ENCODE data around the gene NUMB. TPM values are rescaled to one million over a fixed set of nuclear protein-coding genes. Genes with fewer than 3 reads are reported as not detected.
A peak's percentile ranks its signal among the peaks of the same experiment; 100 is the strongest.

The NUMB gene
- total and polyA plus RNA-seq, 12 donors: 24.6 to 63.3 (median 48.4) TPM

DNA sequence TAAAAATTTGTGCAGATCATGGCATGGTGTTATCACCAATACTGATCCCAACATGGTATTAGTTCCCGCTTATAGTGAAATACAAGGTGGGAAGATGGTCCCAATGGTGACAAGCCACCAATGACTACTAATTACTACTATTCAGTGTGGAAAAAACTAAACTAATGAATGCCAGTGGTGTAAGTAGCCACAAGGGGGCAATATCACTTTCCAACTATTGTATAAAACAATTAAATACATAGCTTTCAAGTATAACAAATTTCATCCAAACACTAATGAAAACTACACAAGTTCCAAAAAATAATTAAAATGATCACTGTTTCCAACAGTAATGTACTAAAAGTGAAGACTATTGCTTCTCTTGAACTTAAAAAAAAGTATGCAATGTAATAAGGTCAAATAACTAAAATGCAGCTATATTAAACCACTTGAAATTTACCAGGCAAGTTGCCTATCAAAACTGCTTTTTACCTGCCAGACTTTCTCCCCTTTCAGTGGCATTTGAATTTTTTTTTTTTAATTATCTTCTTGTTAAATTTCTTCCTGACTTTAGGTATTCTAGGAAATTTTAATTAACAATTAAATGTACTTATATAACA lies 163.0 kb downstream of the NUMB start:
- Histone ChIP-seq H3K4me1 (replicated peaks in 1 of 2) (no peaks in the 10 kb centered on the region), H3K27me3 (no peaks in the 10 kb centered on the region), H3K36me3 (replicated peaks in 1 of 2) (peaks cover 0 to 17% of the 10 kb centered on the region in 2 donors), H3K27ac (no peak overlapping the region), H3K9me3 (replicated peaks in 1 of 3) (no peaks in the 10 kb centered on the region), H3K4me3 (no peak overlapping the region)
- intact Hi-C loops (cut with DNase I): loop anchor here in 1 of 2 donors (5.0 kb wide), 2 partner anchors 157 to 172 kb away; no protein-coding TSS in a partner anchor
- no peak for TF ChIP-seq POLR2A (IDR thresholded peaks at IDR 0.05)
- TF ChIP-seq, protein P1, sequence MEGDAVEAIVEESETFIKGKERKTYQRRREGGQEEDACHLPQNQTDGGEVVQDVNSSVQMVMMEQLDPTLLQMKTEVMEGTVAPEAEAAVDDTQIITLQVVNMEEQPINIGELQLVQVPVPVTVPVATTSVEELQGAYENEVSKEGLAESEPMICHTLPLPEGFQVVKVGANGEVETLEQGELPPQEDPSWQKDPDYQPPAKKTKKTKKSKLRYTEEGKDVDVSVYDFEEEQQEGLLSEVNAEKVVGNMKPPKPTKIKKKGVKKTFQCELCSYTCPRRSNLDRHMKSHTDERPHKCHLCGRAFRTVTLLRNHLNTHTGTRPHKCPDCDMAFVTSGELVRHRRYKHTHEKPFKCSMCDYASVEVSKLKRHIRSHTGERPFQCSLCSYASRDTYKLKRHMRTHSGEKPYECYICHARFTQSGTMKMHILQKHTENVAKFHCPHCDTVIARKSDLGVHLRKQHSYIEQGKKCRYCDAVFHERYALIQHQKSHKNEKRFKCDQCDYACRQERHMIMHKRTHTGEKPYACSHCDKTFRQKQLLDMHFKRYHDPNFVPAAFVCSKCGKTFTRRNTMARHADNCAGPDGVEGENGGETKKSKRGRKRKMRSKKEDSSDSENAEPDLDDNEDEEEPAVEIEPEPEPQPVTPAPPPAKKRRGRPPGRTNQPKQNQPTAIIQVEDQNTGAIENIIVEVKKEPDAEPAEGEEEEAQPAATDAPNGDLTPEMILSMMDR (IDR thresholded peaks at IDR 0.05): peak; percentile 57 to 78 (median 74)
- WGBS, 4 donors: 47 to 60% (median 55%) methylated on average over 1 of the region's 1 CpG
- peak in 1 of 7 donors; percentile 32 for DNase-seq

DNA sequence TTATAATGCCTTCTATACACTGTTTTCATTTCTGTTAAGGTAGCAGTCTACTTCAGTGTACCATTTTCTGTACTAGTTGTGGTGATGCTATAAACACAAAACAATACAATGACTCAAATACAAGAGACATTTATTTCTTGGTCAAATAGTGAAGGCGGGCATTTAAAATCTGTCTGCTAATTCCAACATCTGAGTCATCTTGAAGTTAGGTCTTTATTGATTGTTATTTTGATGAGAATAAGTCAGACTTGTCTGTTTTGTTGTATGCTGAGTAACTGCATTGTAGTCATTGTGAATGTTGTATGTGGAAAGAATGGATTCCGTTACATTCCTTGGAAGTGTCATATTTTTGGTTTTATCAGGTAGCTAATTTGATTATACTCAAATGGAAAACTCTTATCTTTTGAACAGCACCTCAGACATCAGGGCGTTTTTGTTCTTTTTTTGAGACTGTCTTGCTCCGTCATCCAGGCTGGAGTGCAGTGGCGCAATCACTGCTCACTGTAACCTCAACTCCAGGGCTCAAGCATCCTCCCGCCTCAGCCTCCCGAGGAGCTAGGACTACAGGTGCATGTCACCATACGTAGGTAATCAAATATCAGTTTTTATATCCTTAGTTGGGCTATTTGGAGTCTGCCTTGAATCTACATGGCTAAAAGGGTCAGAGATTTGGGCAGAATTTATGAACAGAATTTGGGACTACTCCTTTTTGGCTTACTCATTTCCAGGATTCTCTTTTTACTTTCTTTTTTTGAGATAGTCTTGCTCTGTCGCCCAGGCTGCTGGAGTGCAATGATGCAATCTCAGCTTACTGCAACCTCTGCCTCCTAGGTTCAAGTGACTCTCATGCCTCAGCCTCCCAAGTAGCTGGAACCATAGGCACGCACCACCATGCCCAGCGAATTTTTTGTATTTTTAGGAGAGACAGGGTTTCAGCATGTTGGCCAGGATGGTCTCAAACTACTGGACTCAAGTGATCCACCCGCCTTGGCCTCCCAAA lies 164.3 kb downstream of the NUMB start:
- Histone ChIP-seq H3K9me3 (replicated peaks in 1 of 3) (no peaks in the 10 kb centered on the region), H3K4me3 (no peak overlapping the region), H3K27ac (no peak overlapping the region), H3K36me3 (replicated peaks in 1 of 2) (peaks cover 0 to 21% of the 10 kb centered on the region in 2 donors), H3K4me1 (replicated peaks in 1 of 2) (no peaks in the 10 kb centered on the region), H3K27me3 (no peaks in the 10 kb centered on the region)
- TF ChIP-seq, protein P1 (IDR thresholded peaks at IDR 0.05): no peak
- no peak for TF ChIP-seq POLR2A (IDR thresholded peaks at IDR 0.05)
- no peak for DNase-seq
- intact Hi-C loops (cut with DNase I): no loop called here
- WGBS, 4 donors: 90 to 94% (median 92%) methylated on average over 12 of the region's 12 CpGs

DNA sequence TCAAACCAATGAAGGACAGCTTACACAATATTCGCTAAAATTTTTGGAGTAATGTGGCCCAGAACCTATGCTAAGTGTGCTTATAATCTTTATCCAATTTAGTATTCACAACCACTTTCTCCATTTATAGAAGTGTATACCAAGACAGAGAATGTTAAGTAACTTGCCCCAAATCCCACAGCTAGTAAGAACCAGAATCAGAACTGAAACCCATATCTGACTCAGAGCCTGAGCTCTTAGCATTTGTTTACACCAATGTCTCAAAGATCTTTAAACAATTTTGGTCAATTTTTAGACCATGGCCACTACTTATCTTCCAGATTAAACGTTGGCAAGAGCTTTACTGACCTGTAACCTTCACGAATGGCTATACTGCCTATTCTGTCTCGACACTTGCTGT lies 168.1 kb downstream of the NUMB start:
- H3K27ac ChIP-seq: peak overlapping the region in 1 of 5 donors; percentile 12
- WGBS, 4 donors: 55 to 67% (median 61%) methylated on average over 4 of the region's 4 CpGs
- H3K36me3 ChIP-seq (replicated peaks in 1 of 2): peaks cover 0 to 33% of the 10 kb centered on the region in 2 donors
- TF ChIP-seq, protein P1 (IDR thresholded peaks at IDR 0.05): no peak
- no peak for TF ChIP-seq POLR2A (IDR thresholded peaks at IDR 0.05)
- H3K4me1 ChIP-seq (replicated peaks in 1 of 2): no peaks in the 10 kb centered on the region
- no peak for DNase-seq
- H3K9me3 ChIP-seq (replicated peaks in 1 of 3): no peaks in the 10 kb centered on the region
- intact Hi-C loops (cut with DNase I): no loop called here
- H3K4me3 ChIP-seq: no peak overlapping the region
- H3K27me3 ChIP-seq: no peaks in the 10 kb centered on the region

DNA sequence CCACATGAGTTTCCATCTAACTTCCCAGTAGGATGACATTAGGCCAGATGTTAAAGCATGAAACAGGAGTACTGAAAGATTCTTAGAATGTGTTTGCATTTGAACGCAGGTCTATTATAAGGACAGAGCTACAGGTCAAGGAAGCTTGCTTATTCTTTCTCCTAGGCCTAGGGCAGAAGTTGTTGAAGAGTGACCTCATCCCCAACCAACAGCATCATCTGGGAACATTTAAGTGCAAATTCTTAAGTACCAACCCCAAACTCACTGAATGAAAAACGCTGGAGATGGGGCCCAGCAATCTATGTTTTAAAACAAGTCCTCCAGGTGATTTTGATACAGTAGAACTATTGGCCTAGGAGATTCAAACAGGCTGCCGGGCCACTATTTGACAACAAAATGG lies 168.6 kb downstream of the NUMB start:
- no peaks in the 10 kb centered on the region for H3K27me3 ChIP-seq
- no peaks in the 10 kb centered on the region for H3K9me3 ChIP-seq (replicated peaks in 1 of 3)
- peaks cover 0 to 37% of the 10 kb centered on the region in 2 donors for H3K36me3 ChIP-seq (replicated peaks in 1 of 2)
- DNase-seq: no peak
- no peak overlapping the region for H3K27ac ChIP-seq
- no peak overlapping the region for H3K4me3 ChIP-seq
- intact Hi-C loops (cut with DNase I): no loop called here
- WGBS, 4 donors: 75 to 85% (median 77%) methylated on average over 3 of the region's 3 CpGs
- TF ChIP-seq, protein P1 (IDR thresholded peaks at IDR 0.05): no peak
- no peak for TF ChIP-seq POLR2A (IDR thresholded peaks at IDR 0.05)
- H3K4me1 ChIP-seq (replicated peaks in 1 of 2): no peaks in the 10 kb centered on the region

All from adrenal gland (tissue), 12 donors.